GM18951 (cell line): ENCODE results near the gene SNAPC1.

Experiments used
- POLR2A ChIP-seq: IDR thresholded peaks from 4 replicates; pipeline ENCODE4 v1.6.1; 2011; ENCODE audit warnings: mild to moderate bottlenecking; ENCODE audit not compliant: insufficient read length, insufficient read depth; ENCODE audit errors: extremely low read depth
- in situ Hi-C: fragments of 300-500 bp; cut with MboI; formaldehyde crosslinking; loops from one replicate; pipeline ENCODE4 v1.12.0; 2022; ENCODE audit warnings: low sequenced_read_pairs, mixed read lengths, inconsistent platforms; ENCODE audit not compliant: unreplicated experiment

Gene SNAPC1, protein sequence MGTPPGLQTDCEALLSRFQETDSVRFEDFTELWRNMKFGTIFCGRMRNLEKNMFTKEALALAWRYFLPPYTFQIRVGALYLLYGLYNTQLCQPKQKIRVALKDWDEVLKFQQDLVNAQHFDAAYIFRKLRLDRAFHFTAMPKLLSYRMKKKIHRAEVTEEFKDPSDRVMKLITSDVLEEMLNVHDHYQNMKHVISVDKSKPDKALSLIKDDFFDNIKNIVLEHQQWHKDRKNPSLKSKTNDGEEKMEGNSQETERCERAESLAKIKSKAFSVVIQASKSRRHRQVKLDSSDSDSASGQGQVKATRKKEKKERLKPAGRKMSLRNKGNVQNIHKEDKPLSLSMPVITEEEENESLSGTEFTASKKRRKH

GRCh38 chr14:61761959-61762786 lies at the start of gene SNAPC1:
TSS of gene SNAPC1 (plus strand) at chr14:61762420. CDS start at chr14:61762461, 41 bp downstream.
- in situ Hi-C loops, result no loop called here
- TF ChIP-seq POLR2A, result peak; percentile 75

- TF ChIP-seq POLR2A, result no peak
- in situ Hi-C loops, result no loop called here
Measured at GRCh38 chr14:61713724-61714437, 48.3 kb upstream of the SNAPC1 start.

- TF ChIP-seq POLR2A, result no peak
- in situ Hi-C loops, result no loop called here
Measured at GRCh38 chr14:61716956-61717355, 45.3 kb upstream of the SNAPC1 start.

- in situ Hi-C loops, result no loop called here
- TF ChIP-seq POLR2A, result no peak
Measured at GRCh38 chr14:61718039-61718438, 44.2 kb upstream of the SNAPC1 start.

- in situ Hi-C loops, result no loop called here
- no peak for TF ChIP-seq POLR2A
Measured at GRCh38 chr14:61719344-61720293, 42.6 kb upstream of the SNAPC1 start.

- no peak for TF ChIP-seq POLR2A
- in situ Hi-C loops, result no loop called here
Measured at GRCh38 chr14:61720294-61720661, 41.9 kb upstream of the SNAPC1 start.

GRCh38 chr14:61720741-61721140 lies 41.5 kb upstream of the SNAPC1 start:
- in situ Hi-C loops, result no loop called here
- TF ChIP-seq POLR2A, result no peak

- no peak for TF ChIP-seq POLR2A
- in situ Hi-C loops, result no loop called here
Measured at GRCh38 chr14:61724133-61724532, 38.1 kb upstream of the SNAPC1 start.

DNA sequence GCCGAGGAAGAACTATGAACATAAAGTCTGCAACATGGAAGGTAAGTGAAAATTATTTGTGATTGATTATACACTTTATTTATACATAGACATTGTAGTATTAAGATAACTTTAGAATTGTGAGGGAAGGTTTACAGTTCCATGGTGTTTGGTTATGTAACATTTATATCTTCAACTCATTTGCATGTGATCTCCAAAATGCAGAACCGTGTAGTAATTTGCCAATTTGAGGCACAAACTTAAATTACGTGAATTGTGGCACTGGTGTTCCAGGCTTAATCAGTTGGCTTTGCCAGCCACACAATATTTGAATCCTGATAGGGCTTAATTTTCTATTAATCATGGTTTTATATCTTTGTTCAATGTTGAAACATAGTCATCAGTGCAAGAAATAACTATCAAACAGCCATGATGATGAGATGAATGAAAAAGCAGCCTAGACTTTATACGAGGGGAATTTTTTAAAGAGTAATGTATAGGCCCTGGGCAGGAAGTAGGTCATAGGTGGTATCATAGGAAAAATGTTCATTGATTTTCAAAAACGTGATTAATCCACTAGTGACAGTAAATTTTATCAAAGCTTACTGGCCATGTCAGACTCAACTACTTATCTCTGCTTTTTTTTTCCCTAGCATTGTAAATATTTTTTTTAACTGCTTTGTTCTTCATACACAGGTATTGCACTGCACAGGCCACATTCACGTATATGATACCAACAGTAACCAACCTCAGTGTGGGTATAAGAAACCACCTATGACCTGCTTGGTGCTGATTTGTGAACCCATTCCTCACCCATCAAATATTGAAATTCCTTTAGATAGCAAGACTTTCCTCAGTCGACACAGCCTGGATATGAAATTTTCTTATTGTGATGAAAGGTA lies 35.2 kb upstream of the SNAPC1 start:
- TF ChIP-seq POLR2A, result no peak
- in situ Hi-C loops, result no loop called here

GRCh38 chr14:61730756-61731373 lies 31.4 kb upstream of the SNAPC1 start:
- TF ChIP-seq POLR2A, result no peak

GRCh38 chr14:61733972-61734371 lies 28.2 kb upstream of the SNAPC1 start:
- TF ChIP-seq POLR2A, result no peak
- in situ Hi-C loops, result loop anchor here (10.0 kb wide), 1 partner anchor 269 kb away; no protein-coding TSS in a partner anchor

More at GRCh38 chr14:61730756-61731373, 31.4 kb upstream of the SNAPC1 start:
- in situ Hi-C loops, result loop anchor here (10.0 kb wide), 1 partner anchor 266 kb away; no protein-coding TSS in a partner anchor

DNA sequence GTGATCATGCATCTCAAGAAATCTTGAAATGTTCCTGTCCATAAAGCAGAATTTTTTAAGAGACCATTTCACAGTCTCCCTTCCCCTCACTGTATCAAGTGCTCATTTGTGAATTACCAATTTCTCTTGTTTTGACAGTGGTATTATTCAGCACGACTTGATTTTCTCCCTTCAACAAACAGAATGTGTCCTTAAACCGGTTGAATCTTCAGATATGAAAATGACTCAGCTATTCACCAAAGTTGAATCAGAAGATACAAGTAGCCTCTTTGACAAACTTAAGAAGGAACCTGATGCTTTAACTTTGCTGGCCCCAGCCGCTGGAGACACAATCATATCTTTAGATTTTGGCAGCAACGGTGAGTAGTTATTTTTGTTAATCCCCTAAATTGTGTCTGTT lies 25.5 kb upstream of the SNAPC1 start:
- no peak for TF ChIP-seq POLR2A
- in situ Hi-C loops, result loop anchor here (10.0 kb wide), 1 partner anchor 272 kb away; no protein-coding TSS in a partner anchor
